ENCODE measurements around the gene MAPKAP1. TPM values are rescaled to one million over a fixed set of nuclear protein-coding genes. Genes with fewer than 3 reads are reported as not detected.

Gene MAPKAP1
- total RNA-seq, 4 donors from 2014 or later, result 76.5 to 141 (median 87.5) TPM

GRCh38 chr9:125521462-125522327 lies 185.3 kb downstream of the MAPKAP1 start:
- peaks cover 11 to 41% (median 11%) of the 10 kb centered on the region in 3 donors for H3K4me1 ChIP-seq
- TF ChIP-seq POLR2AphosphoS5 (IDR thresholded peaks at IDR 0.05) (peak; percentile 48), EP300 (IDR thresholded peaks at IDR 0.05) (no peak)
- peak overlapping the region in 2 of 4 donors; percentile 11 to 49 for H3K27ac ChIP-seq
- peak; percentile 25 for ATAC-seq
- 14 to 21% methylated on average over 3 of the region's 3 CpGs for WGBS, 2 donors (ENCODE audit: low coverage in 1 of 2)
- H3K4me3 ChIP-seq, result no peak overlapping the region
- no peaks in the 10 kb centered on the region for H3K9me3 ChIP-seq
- no peaks in the 10 kb centered on the region for H3K36me3 ChIP-seq
- H3K27me3 ChIP-seq, result no peaks in the 10 kb centered on the region

- Histone ChIP-seq H3K27me3 (no peaks in the 10 kb centered on the region), H3K4me1 (peaks cover 11 to 36% (median 11%) of the 10 kb centered on the region in 3 donors), H3K9me3 (no peaks in the 10 kb centered on the region), H3K4me3 (no peak overlapping the region), H3K36me3 (no peaks in the 10 kb centered on the region), H3K27ac (no peak overlapping the region)
- TF ChIP-seq POLR2AphosphoS5 (IDR thresholded peaks at IDR 0.05) (no peak), EP300 (IDR thresholded peaks at IDR 0.05) (no peak), POLR2A (IDR thresholded peaks at IDR 0.05) (no peak), CTCF (IDR thresholded peaks at IDR 0.05) (no peak)
- no peak for ATAC-seq
- 91 to 100% methylated on average over 1 to 3 of the region's 3 CpGs for WGBS, 2 donors (ENCODE audit: low coverage in 1 of 2)
These were observed 187.3 kb downstream of the MAPKAP1 start for GRCh38 chr9:125519734-125520133.

GRCh38 chr9:125517577-125517976 lies 189.4 kb downstream of the MAPKAP1 start:
- H3K27me3 ChIP-seq, result no peaks in the 10 kb centered on the region
- ATAC-seq, result no peak
- no peak for TF ChIP-seq CTCF (IDR thresholded peaks at IDR 0.05)
- no peak for TF ChIP-seq EP300 (IDR thresholded peaks at IDR 0.05)
- 84 to 91% methylated on average over 4 of the region's 4 CpGs for WGBS, 2 donors (ENCODE audit: low coverage in 1 of 2)
- no peaks in the 10 kb centered on the region for H3K9me3 ChIP-seq
- H3K4me1 ChIP-seq, result peaks cover 9 to 53% (median 11%) of the 10 kb centered on the region in 3 donors
- H3K36me3 ChIP-seq, result no peaks in the 10 kb centered on the region
- no peak overlapping the region for H3K27ac ChIP-seq
- H3K4me3 ChIP-seq, result no peak overlapping the region

GRCh38 chr9:125515983-125516940 lies 190.7 kb downstream of the MAPKAP1 start:
- 87 to 88% methylated on average over 6 of the region's 6 CpGs for WGBS, 2 donors (ENCODE audit: low coverage in 1 of 2)
- no peaks in the 10 kb centered on the region for H3K27me3 ChIP-seq
- H3K4me3 ChIP-seq, result no peak overlapping the region
- no peak overlapping the region for H3K27ac ChIP-seq
- TF ChIP-seq POLR2A (IDR thresholded peaks at IDR 0.05), result no peak
- no peak for TF ChIP-seq EP300 (IDR thresholded peaks at IDR 0.05)
- TF ChIP-seq POLR2AphosphoS5 (IDR thresholded peaks at IDR 0.05), result no peak
- TF ChIP-seq CTCF (IDR thresholded peaks at IDR 0.05), result no peak
- no peak for ATAC-seq
- H3K36me3 ChIP-seq, result no peaks in the 10 kb centered on the region
- peaks cover 0 to 53% (median 0%) of the 10 kb centered on the region in 3 donors for H3K4me1 ChIP-seq
- H3K9me3 ChIP-seq, result no peaks in the 10 kb centered on the region

GRCh38 chr9:125515281-125515680 lies 191.7 kb downstream of the MAPKAP1 start:
- no peak for ATAC-seq
- no peaks in the 10 kb centered on the region for H3K27me3 ChIP-seq
- no peak overlapping the region for H3K27ac ChIP-seq
- no peak overlapping the region for H3K4me3 ChIP-seq
- peaks cover 0 to 59% (median 0%) of the 10 kb centered on the region in 3 donors for H3K4me1 ChIP-seq
- no peaks in the 10 kb centered on the region for H3K9me3 ChIP-seq
- TF ChIP-seq EP300 (IDR thresholded peaks at IDR 0.05) (no peak), POLR2AphosphoS5 (IDR thresholded peaks at IDR 0.05) (no peak), POLR2A (IDR thresholded peaks at IDR 0.05) (no peak), CTCF (IDR thresholded peaks at IDR 0.05) (no peak)
- WGBS, 2 donors (ENCODE audit: low coverage in 1 of 2), result 62 to 78% methylated on average over 2 to 3 of the region's 5 CpGs
- H3K36me3 ChIP-seq, result no peaks in the 10 kb centered on the region

Data from gastroesophageal sphincter (tissue), 4 donors.